ENCODE measurements around the gene WDR82. TPM values are rescaled to one million over a fixed set of nuclear protein-coding genes. Genes with fewer than 3 reads are reported as not detected.

Gene WDR82
- total and polyA plus RNA-seq, 9 of the 15 experiments (the other 6 are each of a cell fraction or from before 2014, with no cell fraction given): 6.4 to 62.9 (median 37.1) TPM

DNA sequence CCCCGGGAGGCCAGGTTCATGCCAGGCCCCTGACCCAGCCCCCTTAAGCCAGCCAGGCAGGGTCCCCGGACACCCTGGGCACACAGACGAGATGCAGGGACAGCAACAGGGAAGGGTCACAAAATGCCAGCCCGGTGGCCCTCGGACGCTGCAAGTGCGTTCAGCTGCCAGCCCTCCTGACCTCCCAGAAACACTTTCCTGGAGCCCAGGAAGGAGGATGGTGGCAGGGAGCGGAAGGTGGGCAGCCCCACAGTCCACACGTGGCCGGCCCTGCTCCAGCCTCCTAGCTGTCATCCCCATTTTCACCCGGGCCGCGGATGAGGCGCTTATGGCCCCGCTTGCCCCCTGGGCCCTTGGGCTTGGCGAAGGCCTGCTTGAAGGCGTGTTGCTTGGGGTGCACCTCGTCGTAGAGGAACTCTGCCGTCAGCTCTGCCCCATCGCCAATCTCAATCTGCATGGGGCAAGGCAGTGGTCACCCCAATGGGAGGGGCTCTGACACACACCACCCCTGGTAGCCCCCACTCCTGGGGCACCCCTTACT is 49.6 kb downstream of the WDR82 start:
- H3K9me1 ChIP-seq (ENCODE audit: control insufficient read depth, insufficient read depth, low read length): no peaks in the 10 kb centered on the region
- WGBS (ENCODE audit: insufficient coverage, low coverage, missing lambda C conversion rate): 90% methylated on average over 18 of the region's 21 CpGs
- no peaks in the 10 kb centered on the region; the same call in 1 of the 2 replicates for H4K20me1 ChIP-seq (replicated peaks; ENCODE audit: control insufficient read depth, insufficient read depth, low read length)
- H3K4me1 ChIP-seq (replicated peaks in 1 of 2; ENCODE audit: control insufficient read depth in 2 of 2, insufficient read depth in 2 of 2, low read length in 2 of 2): peaks cover 4 to 48% of the 10 kb centered on the region in 2 experiments; a peak in 2 of 5 replicates
- ChIA-PET POLR2A (no interaction called here), CTCF (ENCODE audit: low intra/inter-chr PET ratio) (no interaction called here)
- H3K79me2 ChIP-seq (ENCODE audit: control insufficient read depth, insufficient read depth, low read length): no peaks in the 10 kb centered on the region; the same call in 2 of the 3 replicates
- in situ Hi-C loops (cut with MboI): no loop called here
- DNase-seq (ENCODE audit: extremely low read depth in 1 of 4, low spot score in 3 of 4) (no peak), ATAC-seq (no peak), FAIRE-seq (no peak)
- peaks cover 31% of the 10 kb centered on the region; the same call in 2 of the 3 replicates for H3K36me3 ChIP-seq (ENCODE audit: control insufficient read depth, insufficient read depth, low read length)
- BruUV-seq (replicated peaks): TSS peak; percentile 57
- TF ChIP-seq SUPT5H (IDR thresholded peaks at IDR 0.05): no peak
- TF ChIP-seq RBFOX2 (IDR thresholded peaks at IDR 0.05; ENCODE audit: low read depth, low read length): peak; percentile 36
- TF ChIP-seq POLR2G (IDR thresholded peaks at IDR 0.05; ENCODE audit: low read depth, low read length): 0 out of 2 replicates have a peak, but pooled peaks have one; percentile 25
- H3K9ac ChIP-seq (ENCODE audit: insufficient read depth in 1 of 2, low read depth in 2 of 2, low read length in 2 of 2): peak overlapping the region in 1 of 2 experiments; percentile 35; a peak in 1 of 4 replicates
- no peaks in the 10 kb centered on the region for H3K9me3 ChIP-seq (replicated peaks; ENCODE audit: control insufficient read depth, insufficient read depth, low read depth, low read length)
- H3K4me2 ChIP-seq (ENCODE audit: insufficient read depth, low read length): no peak overlapping the region
- intact Hi-C loops (cut with micrococcal nuclease): no loop called here
- H3K4me3 ChIP-seq: no peak overlapping the region
- no peak overlapping the region for H2AFZ ChIP-seq (ENCODE audit: low read depth, low read length)
- no peak overlapping the region for H3K27ac ChIP-seq (ENCODE audit: extremely low read depth, low read depth, low read length)
- H3K27me3 ChIP-seq (ENCODE audit: control insufficient read depth in 2 of 2, insufficient read depth in 2 of 2, low read length in 2 of 2): no peaks in the 10 kb centered on the region

DNA sequence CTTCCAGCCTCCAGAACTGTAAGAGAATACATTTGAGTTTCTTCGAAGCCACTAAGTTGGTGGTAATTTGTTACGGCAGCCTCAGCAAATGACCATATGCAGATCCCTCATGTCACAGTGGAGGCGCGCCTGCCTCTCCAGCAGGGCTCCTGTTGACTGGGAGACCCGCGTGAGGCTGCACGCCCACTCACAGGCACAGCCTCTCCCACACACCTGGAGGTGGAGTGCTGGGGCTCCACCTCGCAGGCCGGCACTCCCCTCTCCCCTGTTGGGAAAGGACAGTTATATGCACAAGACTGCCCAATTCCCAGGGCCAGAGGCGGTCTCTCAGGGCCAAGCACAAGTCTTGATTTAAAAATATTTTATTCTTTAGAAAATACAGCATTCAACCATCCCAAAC is 50.2 kb downstream of the WDR82 start:
- intact Hi-C loops (cut with micrococcal nuclease) (no loop called here), in situ Hi-C loops (cut with MboI) (no loop called here)
- TF ChIP-seq, protein P1, sequence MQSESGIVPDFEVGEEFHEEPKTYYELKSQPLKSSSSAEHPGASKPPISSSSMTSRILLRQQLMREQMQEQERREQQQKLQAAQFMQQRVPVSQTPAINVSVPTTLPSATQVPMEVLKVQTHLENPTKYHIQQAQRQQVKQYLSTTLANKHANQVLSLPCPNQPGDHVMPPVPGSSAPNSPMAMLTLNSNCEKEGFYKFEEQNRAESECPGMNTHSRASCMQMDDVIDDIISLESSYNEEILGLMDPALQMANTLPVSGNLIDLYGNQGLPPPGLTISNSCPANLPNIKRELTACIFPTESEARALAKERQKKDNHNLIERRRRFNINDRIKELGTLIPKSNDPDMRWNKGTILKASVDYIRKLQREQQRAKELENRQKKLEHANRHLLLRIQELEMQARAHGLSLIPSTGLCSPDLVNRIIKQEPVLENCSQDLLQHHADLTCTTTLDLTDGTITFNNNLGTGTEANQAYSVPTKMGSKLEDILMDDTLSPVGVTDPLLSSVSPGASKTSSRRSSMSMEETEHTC (IDR thresholded peaks at IDR 0.05): no peak
- TF ChIP-seq TCF7 (IDR thresholded peaks at IDR 0.05; ENCODE audit: borderline replicate concordance) (no peak), RBFOX2 (IDR thresholded peaks at IDR 0.05; ENCODE audit: low read depth, low read length) (peak; percentile 26; the same call in 1 of the 2 replicates), PCBP1 (IDR thresholded peaks at IDR 0.05; ENCODE audit: low read depth, low read length, poor library complexity, severe bottlenecking) (no peak), EGR1 (conservative IDR thresholded peaks at IDR 0.05) (peak; percentile 75), ETV5 (CRISPR knock-in tag; IDR thresholded peaks at IDR 0.05; ENCODE audit: low read depth) (no peak)
- ATAC-seq (no peak), DNase-seq (ENCODE audit: extremely low read depth in 1 of 4, low spot score in 3 of 4) (peak in 1 of 4 experiments; percentile 25), FAIRE-seq (peak; percentile 23)
- no peak overlapping the region for H3K27ac ChIP-seq (ENCODE audit: extremely low read depth, low read depth, low read length)
- no peaks in the 10 kb centered on the region; the same call in 2 of the 3 replicates for H3K79me2 ChIP-seq (ENCODE audit: control insufficient read depth, insufficient read depth, low read length)
- H3K4me3 ChIP-seq: no peak overlapping the region
- no peak overlapping the region for H2AFZ ChIP-seq (ENCODE audit: low read depth, low read length)
- no peaks in the 10 kb centered on the region for H3K27me3 ChIP-seq (ENCODE audit: control insufficient read depth in 2 of 2, insufficient read depth in 2 of 2, low read length in 2 of 2)
- H3K9ac ChIP-seq (ENCODE audit: insufficient read depth in 1 of 2, low read depth in 2 of 2, low read length in 2 of 2): peak overlapping the region in 1 of 2 experiments; percentile 74; a peak in 2 of 4 replicates
- H3K9me3 ChIP-seq (replicated peaks; ENCODE audit: control insufficient read depth, insufficient read depth, low read depth, low read length): no peaks in the 10 kb centered on the region
- BruUV-seq (replicated peaks): no TSS peak
- no peak overlapping the region for H3K4me2 ChIP-seq (ENCODE audit: insufficient read depth, low read length)
- ChIA-PET POLR2A (interaction anchor here (1.9 kb wide), 1 partner anchor 9 kb away, joined by 8 read pairs; no protein-coding TSS in a partner anchor), CTCF (ENCODE audit: low intra/inter-chr PET ratio) (no interaction called here)
- H3K36me3 ChIP-seq (ENCODE audit: control insufficient read depth, insufficient read depth, low read length): peaks cover 31% of the 10 kb centered on the region; the same call in 2 of the 3 replicates
- no peaks in the 10 kb centered on the region; the same call in 1 of the 2 replicates for H4K20me1 ChIP-seq (replicated peaks; ENCODE audit: control insufficient read depth, insufficient read depth, low read length)
- WGBS (ENCODE audit: insufficient coverage, low coverage, missing lambda C conversion rate): 62% methylated on average over 3 of the region's 10 CpGs
- no peaks in the 10 kb centered on the region for H3K9me1 ChIP-seq (ENCODE audit: control insufficient read depth, insufficient read depth, low read length)
- peaks cover 4 to 50% of the 10 kb centered on the region in 2 experiments; a peak in 2 of 5 replicates for H3K4me1 ChIP-seq (replicated peaks in 1 of 2; ENCODE audit: control insufficient read depth in 2 of 2, insufficient read depth in 2 of 2, low read length in 2 of 2)
